Ishikawa (cell line): ENCODE measurements around the gene HDAC9.

Experiments
- CEBPB ChIP-seq: IDR thresholded peaks from 2 replicates; pipeline ENCODE4 v1.6.1; 2012
- CREB1 ChIP-seq: IDR thresholded peaks from 2 replicates; pipeline ENCODE4 v1.6.1; 2012; ENCODE audit warnings: low read depth
- EGR1 ChIP-seq: IDR thresholded peaks from 2 replicates; pipeline ENCODE4 v1.6.1; 2012
- EP300 ChIP-seq: IDR thresholded peaks from 2 replicates; pipeline ENCODE4 v1.6.1; 2012; ENCODE audit warnings: borderline replicate concordance
- FOXM1 ChIP-seq: IDR thresholded peaks from 2 replicates; pipeline ENCODE4 v1.6.1; 2012; ENCODE audit warnings: low read depth, borderline replicate concordance
- NFIC ChIP-seq: IDR thresholded peaks from 2 replicates; pipeline ENCODE4 v1.6.1; 2012
- RAD21 ChIP-seq: IDR thresholded peaks from 2 replicates; pipeline ENCODE4 v1.6.1; 2012; ENCODE audit warnings: low read depth
- TAF1 ChIP-seq: IDR thresholded peaks from 2 replicates; pipeline ENCODE4 v1.6.1; 2012; ENCODE audit warnings: low read depth, mild to moderate bottlenecking
- TCF12 ChIP-seq: IDR thresholded peaks from 2 replicates; pipeline ENCODE4 v1.6.1; 2012; ENCODE audit warnings: low read depth
- TEAD4 ChIP-seq: IDR thresholded peaks from 2 replicates; pipeline ENCODE4 v1.6.1; 2012
- YY1 ChIP-seq: IDR thresholded peaks from 2 replicates; pipeline ENCODE4 v1.6.1; 2012; ENCODE audit warnings: low read depth
- ZBTB7A ChIP-seq: IDR thresholded peaks from 2 replicates; pipeline ENCODE4 v1.6.1; 2012; ENCODE audit warnings: low read depth
- TF ChIP-seq, protein P1 (sequence below): IDR thresholded peaks from 2 replicates; pipeline ENCODE4 v1.6.1; 2012; ENCODE audit warnings: low read depth, mild to moderate bottlenecking
- TF ChIP-seq, protein P2 (sequence below): IDR thresholded peaks from 2 replicates; pipeline ENCODE4 v1.6.1; 2012
- TF ChIP-seq, protein P3 (sequence below): IDR thresholded peaks from 2 replicates; pipeline ENCODE4 v1.6.1; 2012

HDAC9 gene

DNA sequence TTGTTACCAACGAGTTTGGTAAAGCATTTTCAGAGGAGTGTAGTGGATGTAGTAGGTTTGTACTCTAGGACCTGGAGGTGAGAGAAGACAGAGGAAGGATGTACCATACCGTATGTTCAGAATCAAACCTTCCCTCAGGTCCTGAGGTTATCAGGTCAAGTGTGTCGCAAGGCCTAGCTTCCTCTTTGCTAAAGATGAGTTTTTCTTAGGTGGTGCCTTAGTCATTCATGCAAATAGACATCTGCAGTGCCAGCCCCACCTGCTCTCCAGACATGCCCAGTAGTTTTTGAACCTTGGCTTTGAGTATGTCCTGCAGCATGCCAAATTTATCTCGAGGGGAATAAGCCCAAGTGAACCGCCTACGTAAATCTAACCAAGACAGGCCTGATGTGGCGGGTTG, 71.3 kb downstream of the HDAC9 start:
- TF ChIP-seq, protein P1, sequence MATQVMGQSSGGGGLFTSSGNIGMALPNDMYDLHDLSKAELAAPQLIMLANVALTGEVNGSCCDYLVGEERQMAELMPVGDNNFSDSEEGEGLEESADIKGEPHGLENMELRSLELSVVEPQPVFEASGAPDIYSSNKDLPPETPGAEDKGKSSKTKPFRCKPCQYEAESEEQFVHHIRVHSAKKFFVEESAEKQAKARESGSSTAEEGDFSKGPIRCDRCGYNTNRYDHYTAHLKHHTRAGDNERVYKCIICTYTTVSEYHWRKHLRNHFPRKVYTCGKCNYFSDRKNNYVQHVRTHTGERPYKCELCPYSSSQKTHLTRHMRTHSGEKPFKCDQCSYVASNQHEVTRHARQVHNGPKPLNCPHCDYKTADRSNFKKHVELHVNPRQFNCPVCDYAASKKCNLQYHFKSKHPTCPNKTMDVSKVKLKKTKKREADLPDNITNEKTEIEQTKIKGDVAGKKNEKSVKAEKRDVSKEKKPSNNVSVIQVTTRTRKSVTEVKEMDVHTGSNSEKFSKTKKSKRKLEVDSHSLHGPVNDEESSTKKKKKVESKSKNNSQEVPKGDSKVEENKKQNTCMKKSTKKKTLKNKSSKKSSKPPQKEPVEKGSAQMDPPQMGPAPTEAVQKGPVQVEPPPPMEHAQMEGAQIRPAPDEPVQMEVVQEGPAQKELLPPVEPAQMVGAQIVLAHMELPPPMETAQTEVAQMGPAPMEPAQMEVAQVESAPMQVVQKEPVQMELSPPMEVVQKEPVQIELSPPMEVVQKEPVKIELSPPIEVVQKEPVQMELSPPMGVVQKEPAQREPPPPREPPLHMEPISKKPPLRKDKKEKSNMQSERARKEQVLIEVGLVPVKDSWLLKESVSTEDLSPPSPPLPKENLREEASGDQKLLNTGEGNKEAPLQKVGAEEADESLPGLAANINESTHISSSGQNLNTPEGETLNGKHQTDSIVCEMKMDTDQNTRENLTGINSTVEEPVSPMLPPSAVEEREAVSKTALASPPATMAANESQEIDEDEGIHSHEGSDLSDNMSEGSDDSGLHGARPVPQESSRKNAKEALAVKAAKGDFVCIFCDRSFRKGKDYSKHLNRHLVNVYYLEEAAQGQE = no peak
- TF ChIP-seq YY1 (no peak), TEAD4 (no peak), FOXM1 (no peak), TAF1 (no peak), EP300 (no peak), TCF12 (no peak)
- TF ChIP-seq, protein P2, sequence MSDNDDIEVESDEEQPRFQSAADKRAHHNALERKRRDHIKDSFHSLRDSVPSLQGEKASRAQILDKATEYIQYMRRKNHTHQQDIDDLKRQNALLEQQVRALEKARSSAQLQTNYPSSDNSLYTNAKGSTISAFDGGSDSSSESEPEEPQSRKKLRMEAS = no peak

DNA sequence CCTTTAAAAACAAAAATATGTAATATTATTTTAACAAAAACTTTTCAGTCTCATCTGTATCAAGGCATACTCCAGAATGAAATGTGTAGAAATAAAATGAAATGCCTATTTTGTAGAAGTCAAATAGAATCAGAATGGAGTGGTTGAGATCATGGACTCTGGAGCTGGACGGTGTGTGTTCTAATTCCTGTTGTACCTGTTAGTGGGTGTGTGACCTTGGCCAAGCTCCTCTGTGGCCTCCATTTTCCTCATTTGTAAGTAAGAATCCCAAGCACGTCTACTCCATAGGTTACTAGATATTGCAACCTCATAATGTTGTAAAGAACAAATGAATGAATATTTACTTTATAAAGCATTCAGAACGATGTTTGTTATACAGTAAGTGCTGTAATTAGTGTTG, 74.9 kb downstream of the HDAC9 start:
- TF ChIP-seq, protein P2 = no peak
- TF ChIP-seq ZBTB7A = no peak
- no peak for TF ChIP-seq EGR1
- TF ChIP-seq RAD21 = no peak
- TF ChIP-seq, protein P1 = no peak
- no peak for TF ChIP-seq FOXM1
- TF ChIP-seq TAF1 = no peak
- TF ChIP-seq YY1 = no peak
- no peak for TF ChIP-seq CREB1
- TF ChIP-seq TEAD4 = no peak
- TF ChIP-seq TCF12 = no peak
- no peak for TF ChIP-seq EP300
- TF ChIP-seq, protein P3, sequence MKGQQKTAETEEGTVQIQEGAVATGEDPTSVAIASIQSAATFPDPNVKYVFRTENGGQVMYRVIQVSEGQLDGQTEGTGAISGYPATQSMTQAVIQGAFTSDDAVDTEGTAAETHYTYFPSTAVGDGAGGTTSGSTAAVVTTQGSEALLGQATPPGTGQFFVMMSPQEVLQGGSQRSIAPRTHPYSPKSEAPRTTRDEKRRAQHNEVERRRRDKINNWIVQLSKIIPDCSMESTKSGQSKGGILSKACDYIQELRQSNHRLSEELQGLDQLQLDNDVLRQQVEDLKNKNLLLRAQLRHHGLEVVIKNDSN = no peak
- TF ChIP-seq NFIC = no peak

DNA sequence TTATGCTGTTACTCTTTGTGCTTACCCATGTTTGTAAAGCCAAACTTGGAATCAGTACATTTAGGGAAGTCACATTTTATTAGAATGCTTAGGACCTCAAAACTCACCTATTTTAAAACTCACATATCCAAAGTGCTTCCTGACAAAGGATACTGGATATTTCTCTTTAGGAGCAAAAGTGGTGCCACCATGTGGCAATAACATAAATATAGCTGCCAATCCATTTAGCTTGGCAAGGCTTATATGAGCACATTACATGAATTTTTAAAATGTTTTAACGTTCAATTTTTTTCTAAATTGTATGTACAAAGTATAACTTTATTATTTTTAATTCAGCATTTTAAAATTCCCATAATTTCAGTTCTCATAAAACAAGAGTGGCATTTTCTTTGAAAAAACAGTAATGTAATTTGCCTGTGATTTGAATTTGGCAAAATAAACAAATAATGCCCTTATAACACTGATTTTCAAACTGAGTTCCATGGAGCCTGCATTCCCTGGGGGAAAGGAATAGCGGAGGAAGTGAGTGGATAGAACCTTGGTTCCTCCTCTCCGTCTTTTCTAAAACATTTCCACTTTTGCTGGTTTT, 75.4 kb downstream of the HDAC9 start:
- TF ChIP-seq EGR1 (no peak), RAD21 (peak; percentile 75), TCF12 (no peak), CEBPB (no peak)
- TF ChIP-seq, protein P3 = no peak

DNA sequence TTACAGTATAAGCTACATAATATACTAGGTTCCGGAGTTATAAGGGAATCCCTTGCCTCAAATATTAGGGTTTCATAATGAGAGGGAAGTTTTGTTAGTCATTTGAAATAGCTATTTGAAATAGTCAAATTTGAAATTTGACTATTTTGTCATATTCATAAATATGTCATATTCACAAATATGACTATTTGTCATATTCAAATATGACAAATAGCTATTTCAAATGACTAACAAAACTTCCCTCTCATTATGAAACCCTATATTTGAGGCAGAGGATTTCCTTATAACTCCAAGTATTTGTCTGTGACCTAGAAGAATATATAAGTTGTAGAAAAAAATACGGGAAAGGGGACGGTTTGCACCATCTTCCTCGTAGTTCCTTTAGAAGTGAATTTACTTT, 76.6 kb downstream of the HDAC9 start:
- TF ChIP-seq YY1 = no peak
- TF ChIP-seq, protein P1 = no peak
- TF ChIP-seq, protein P2 = no peak
- TF ChIP-seq TCF12 = no peak
- TF ChIP-seq FOXM1 = no peak
- TF ChIP-seq EGR1 = no peak
- no peak for TF ChIP-seq CREB1
- no peak for TF ChIP-seq TAF1
- TF ChIP-seq, protein P3 = no peak

DNA sequence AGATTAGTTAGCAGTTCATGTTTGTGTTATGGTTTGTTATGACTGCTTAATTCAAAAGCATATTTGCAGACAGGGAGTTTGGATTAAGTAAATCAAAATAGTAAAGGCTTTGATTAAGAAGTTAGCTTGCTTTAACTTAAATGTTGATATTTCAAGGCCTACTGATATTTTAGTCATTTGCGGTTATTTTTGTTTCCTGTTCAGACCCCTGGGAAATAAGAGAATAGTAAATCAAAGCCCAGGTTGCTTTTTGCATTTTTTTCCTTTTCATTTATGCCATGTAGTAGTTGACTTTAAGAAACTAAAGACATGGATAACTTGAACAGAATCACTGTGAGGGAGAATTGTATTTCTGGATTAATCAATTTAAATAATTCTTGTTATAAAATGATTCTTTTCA, 77.3 kb downstream of the HDAC9 start:
- TF ChIP-seq CREB1 (no peak), NFIC (no peak), EP300 (no peak), RAD21 (no peak), YY1 (no peak), TEAD4 (no peak), TCF12 (no peak), TAF1 (no peak)
- TF ChIP-seq, protein P1 = no peak
- TF ChIP-seq, protein P3 = no peak
- TF ChIP-seq, protein P2 = no peak
